Fibroblast of the aortic adventitia (primary cell): ENCODE results near the gene DEPP1. TPM values are rescaled to one million over a fixed set of nuclear protein-coding genes. Genes with fewer than 3 reads are reported as not detected.

Experiments used
- DNase-seq: peaks from one replicate; pipeline ENCODE4 v3.0.0-alpha.2; 2010; ENCODE audit warnings: low read depth
- H3K4me3 ChIP-seq: 2 replicates; pipeline ENCODE4 v1.5.1; 2011; ENCODE audit warnings: low read depth, mild to moderate bottlenecking, control low read depth, low read length, moderate library complexity
- total RNA-seq: library from RNA; depleted of rRNA; stranded (reverse); fragments of >200 nt; gene quantifications from 2 replicates; pipeline ENCODE4 v1.2.3, GENCODE V29; 2012; ENCODE audit warnings: low replicate concordance
- TF ChIP-seq, protein P1 (sequence below): IDR thresholded peaks from 2 replicates; pipeline ENCODE4 v1.5.1; 2011; ENCODE audit warnings: mild to moderate bottlenecking, low read length, control low read depth, inconsistent platforms; ENCODE audit not compliant: insufficient read depth

The DEPP1 gene
- total RNA-seq, 1 donor = 17.3 TPM

DNA sequence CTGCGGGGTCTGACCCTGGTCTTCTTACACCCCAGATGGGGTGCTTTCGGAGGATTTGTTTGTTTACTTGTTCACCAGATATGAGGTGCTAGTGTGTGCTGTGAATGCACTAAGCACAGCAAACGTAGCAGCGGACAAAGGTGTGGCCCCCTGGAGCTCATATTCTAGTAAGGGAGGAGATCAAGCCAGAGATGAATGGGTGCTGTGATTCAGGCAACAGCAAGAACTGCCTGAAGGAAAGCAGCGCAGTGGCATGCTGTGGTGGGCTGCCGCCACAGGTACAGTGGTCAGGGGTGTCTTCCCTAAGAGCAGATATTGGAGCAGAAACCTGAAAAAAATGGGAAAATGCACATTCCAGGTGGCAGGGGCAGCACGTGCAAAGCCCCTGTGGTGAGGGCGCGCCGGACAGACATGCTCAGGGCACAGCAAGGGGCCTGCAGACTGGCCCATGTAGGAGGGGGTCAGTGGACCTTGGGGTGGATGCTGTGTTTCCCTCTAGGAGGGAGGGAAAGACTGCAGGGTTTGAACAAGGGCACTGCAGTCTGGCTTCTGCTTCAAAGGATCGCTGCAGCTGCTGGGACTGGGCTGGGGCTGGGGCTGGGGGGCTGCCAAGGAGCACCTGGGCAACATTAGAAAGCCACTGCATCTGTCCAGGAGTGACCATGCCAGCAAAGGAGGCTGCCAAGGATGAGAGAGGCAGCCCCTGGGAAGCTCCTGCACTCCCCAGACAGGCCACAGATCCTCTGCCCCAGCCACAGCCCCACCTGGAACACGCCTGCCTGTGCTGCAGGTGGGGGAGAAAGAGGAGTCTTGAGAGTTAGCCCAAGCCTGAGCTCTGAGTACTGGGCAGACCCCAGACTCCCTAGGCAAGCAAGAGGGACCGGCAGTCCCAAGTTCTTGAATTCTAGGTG lies 927 bp upstream of the DEPP1 start:
- no peak for DNase-seq
- H3K4me3 ChIP-seq = no peak overlapping the region
- TF ChIP-seq, protein P1, sequence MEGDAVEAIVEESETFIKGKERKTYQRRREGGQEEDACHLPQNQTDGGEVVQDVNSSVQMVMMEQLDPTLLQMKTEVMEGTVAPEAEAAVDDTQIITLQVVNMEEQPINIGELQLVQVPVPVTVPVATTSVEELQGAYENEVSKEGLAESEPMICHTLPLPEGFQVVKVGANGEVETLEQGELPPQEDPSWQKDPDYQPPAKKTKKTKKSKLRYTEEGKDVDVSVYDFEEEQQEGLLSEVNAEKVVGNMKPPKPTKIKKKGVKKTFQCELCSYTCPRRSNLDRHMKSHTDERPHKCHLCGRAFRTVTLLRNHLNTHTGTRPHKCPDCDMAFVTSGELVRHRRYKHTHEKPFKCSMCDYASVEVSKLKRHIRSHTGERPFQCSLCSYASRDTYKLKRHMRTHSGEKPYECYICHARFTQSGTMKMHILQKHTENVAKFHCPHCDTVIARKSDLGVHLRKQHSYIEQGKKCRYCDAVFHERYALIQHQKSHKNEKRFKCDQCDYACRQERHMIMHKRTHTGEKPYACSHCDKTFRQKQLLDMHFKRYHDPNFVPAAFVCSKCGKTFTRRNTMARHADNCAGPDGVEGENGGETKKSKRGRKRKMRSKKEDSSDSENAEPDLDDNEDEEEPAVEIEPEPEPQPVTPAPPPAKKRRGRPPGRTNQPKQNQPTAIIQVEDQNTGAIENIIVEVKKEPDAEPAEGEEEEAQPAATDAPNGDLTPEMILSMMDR = no peak

DNA sequence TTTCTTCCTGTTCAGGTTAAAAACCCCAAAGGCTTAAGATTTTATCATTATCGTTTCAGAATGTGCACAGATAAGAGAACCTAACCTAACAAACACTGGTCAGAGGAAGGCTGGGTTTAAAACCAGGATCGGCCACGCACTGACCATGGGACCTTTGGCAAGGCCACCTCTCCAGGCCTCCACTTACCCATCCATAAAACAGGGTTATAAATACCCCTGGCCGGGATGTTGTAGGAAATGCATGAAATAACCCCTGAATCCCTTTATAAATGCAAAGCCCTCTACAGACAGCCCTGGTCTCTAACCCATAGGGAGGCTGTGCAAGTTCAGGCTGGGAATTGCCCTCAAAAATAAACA lies 418 bp downstream of the DEPP1 start:
- no peak for DNase-seq
- peak overlapping the region; percentile 82 for H3K4me3 ChIP-seq
- TF ChIP-seq, protein P1 = no peak

DNA sequence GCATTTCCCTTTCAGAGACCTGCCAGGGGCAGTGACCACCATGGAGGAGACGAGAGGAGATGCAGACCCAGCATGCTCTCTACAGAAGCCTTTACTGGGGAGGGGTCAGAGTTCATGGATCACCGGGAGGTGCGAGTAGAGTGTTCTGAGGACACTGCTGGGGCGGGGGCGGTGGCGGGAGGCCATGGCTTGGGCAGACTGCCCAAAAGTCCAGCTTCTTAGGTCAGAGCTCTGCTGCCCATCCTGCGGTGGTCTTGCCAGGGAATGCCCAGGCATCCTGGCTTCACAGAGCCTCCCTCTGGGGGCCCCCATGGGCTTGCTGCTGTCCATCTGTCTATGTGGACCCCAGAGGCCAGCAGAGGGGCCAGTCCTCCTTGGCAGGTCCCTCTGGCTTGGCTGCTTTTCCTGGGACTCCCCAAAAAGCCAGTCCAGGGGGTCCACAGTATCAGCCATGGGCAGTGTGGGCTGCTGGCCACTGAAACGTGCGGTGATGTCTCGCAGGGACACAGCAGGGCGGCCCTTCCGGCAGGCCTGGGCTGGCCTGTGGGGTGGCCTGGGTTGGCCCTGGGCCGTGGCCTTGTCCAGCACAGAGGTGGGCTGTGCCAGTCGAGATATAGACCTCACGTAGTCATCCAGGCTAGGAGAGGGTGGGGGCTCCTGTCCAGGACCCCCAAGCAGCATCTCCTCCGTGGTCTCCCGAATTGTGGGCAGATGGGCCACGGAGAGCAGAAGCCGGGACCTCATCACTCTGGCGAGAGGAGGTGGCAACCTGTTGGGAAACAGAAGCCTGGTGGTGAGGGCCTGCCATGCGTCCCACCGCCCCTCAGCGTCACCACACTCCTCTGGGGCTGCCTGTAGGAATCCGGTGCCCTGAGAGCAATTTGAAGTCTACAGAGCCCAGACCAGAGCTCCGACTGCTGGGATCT lies 1.1 kb downstream of the DEPP1 start:
- no peak for DNase-seq
- TF ChIP-seq, protein P1 = no peak

DNA sequence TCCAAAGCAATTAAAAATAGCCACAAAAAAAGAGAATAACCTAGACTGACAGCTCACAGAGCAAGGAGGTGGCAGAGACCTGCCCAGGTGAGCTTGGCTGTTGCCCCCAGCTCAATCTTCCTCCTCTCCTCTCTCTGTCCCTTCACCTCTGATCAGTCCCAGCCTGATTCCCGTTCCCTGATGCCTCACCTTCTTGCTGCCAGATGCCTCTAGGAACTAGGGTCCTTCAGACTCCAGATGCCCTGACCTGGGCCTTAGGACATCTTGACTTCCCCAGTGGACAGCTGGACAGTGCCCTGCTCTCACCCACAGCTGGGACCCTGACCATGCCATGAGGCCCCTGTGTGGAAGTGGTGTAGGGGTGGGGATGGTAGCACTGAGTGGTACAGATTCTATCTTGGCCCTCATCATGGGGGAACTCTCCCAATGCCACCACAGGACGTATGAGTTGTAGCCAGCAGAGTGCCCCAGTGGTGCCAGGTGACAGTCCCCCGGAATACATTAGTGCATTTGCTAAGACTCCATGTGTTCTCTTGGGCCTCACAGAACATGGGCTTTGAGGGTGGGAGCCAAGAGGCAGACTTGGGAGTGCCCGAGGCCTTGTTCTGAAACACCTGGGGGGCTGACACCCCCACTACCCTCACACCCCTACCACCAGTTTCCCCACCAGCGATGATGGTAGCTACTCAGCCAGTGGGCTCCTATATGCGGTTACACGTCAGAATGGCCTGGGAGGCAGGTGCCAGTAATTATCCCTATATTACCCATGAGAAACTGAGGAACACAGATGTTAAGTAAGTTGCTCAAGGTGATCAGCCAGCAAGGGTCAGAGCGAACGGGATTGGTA lies 2.0 kb downstream of the DEPP1 start:
- TF ChIP-seq, protein P1 = no peak
- peak overlapping the region; percentile 82 for H3K4me3 ChIP-seq
- peak; percentile 32 for DNase-seq

More for the DNA sequence above, 1.1 kb downstream of the DEPP1 start:
- H3K4me3 ChIP-seq = peak overlapping the region; percentile 82

DNA sequence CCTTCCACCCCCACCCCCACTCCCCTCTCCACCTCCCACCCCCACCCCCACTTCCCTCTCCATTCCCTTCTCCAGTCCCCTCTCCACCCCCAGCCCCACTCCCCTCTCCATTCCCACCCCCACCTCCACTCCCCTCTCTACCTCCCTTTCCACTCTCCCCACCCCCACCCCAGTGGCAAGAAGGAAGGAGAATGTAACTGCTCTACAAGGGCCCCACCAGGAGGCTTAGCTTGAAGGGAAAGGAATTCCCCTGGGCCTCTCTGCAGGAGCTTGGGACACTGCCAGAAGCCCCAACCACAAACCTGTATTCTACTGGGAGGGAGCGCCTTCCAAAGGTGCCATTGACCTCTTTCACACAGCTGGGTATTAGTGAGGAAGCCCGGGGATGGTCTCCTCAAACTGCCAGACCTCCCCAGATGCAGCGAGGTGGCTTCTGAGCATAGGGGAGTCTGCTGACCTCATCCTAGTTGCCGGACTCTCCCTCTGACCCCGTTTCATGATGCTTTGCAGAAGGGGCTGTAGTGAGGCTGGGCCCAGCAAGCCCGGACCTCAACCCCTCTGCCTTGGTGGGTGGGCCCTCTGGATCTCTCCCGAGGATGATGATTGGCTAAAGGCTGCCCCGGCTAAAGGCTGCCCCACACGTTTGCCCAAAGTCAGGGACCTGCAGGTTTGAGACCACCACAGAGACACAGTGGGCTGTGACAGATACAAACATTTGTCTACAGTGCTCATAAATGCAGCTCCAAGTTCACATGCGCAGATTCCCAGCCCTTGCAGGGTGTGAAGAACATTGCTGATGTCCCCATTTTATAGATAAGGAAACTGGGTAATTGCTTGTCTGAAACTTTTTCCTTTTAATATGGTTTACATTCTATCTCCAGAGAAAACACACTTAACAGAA lies 2.9 kb downstream of the DEPP1 start:
- TF ChIP-seq, protein P1 = peak; percentile 13
- peak; percentile 88 for DNase-seq
- peak overlapping the region; percentile 82 for H3K4me3 ChIP-seq
